ENCODE results near the gene PLAAT2.

Gene PLAAT2

DNA sequence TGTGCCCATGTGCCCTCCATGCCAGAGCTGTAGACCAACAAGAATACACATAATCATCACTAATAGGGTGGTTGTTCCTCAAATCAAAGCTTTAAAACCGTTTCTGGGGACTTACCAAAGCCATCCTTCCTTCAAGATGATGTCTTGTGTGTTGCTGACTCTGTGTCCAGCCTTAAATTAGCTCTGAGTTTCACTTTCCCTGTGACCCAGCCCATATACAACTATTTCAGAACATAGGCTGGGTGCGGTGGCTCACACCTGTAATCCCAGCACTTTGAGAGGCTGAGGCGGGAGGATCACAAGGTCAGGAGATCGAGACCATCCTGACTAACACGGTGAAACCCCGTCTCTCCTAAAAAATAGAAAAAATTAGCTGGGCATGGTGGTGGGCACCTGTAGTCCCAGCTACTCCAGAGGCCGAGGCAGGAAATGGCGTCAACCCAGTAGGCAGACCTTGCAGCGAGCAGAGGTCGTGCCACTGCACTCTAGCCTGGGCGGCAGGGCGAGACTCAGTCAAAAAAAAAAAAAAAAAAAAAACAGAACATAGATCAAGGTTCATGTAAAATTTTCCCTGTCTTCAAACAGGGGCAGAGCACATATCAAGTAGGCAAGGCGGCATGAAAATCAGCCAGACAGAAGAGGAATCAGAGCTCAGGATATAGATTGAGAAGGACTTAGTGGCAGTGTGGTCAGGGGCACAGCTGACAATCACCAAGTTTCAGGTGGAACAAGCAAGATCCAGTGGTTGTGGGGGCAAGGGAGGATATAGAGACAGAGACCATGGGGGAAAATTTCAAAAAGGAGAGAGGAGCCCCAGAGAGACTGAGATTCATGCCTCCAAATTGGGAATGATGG, at the start of gene PLAAT2:
PLAAT2 (minus strand) TSS at position 179 of the 855 bp plus-strand sequence; CDS start at position 124, 55 bp downstream.
- H3K4me3 ChIP-seq (replicated peaks; ENCODE audit: low read depth, low read length), result no peak within 1 kb of the TSS
- no peak for DNase-seq (ENCODE audit: extremely low read depth, low read depth)
- TF ChIP-seq CTCF (IDR thresholded peaks at IDR 0.05; ENCODE audit: low read depth, low read length, missing control alignments), result no peak

- H3K4me3 ChIP-seq (replicated peaks; ENCODE audit: low read depth, low read length), result no peak overlapping the region
- no peak for DNase-seq (ENCODE audit: extremely low read depth, low read depth)
- TF ChIP-seq CTCF (IDR thresholded peaks at IDR 0.05; ENCODE audit: low read depth, low read length, missing control alignments), result no peak
Measured at GRCh38 chr11:63612181-63612580, 49.0 kb upstream of the PLAAT2 start.

DNA sequence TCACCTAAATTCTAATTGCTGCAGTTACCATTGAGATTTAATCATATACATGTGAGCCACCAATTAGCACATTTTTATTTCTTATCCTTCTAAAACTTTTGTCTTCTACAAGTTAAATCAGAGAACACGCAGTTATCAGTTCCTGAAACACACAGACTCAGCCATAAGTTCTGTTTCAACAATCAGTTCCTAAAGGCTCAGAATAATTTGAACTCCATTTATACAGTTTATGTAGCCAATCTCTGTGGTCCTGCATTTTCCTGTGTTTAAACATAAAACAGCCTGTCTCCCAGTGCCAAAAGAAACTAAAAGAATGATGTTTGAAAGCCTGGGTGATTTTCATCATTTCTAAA, 48.2 kb upstream of the PLAAT2 start:
- TF ChIP-seq CTCF (IDR thresholded peaks at IDR 0.05; ENCODE audit: low read depth, low read length, missing control alignments), result no peak
- DNase-seq (ENCODE audit: extremely low read depth, low read depth), result no peak
- H3K4me3 ChIP-seq (replicated peaks; ENCODE audit: low read depth, low read length), result no peak overlapping the region

GRCh38 chr11:63610604-63611394, 47.6 kb upstream of the PLAAT2 start:
- TF ChIP-seq CTCF (IDR thresholded peaks at IDR 0.05; ENCODE audit: low read depth, low read length, missing control alignments), result no peak
- DNase-seq (ENCODE audit: extremely low read depth, low read depth), result no peak
- no peak overlapping the region for H3K4me3 ChIP-seq (replicated peaks; ENCODE audit: low read depth, low read length)

- no peak for TF ChIP-seq CTCF (IDR thresholded peaks at IDR 0.05; ENCODE audit: low read depth, low read length, missing control alignments)
- no peak for DNase-seq (ENCODE audit: extremely low read depth, low read depth)
- no peak overlapping the region for H3K4me3 ChIP-seq (replicated peaks; ENCODE audit: low read depth, low read length)
Measured at GRCh38 chr11:63609971-63610580, 46.9 kb upstream of the PLAAT2 start.

GRCh38 chr11:63609536-63609935, 46.4 kb upstream of the PLAAT2 start:
- no peak for DNase-seq (ENCODE audit: extremely low read depth, low read depth)
- TF ChIP-seq CTCF (IDR thresholded peaks at IDR 0.05; ENCODE audit: low read depth, low read length, missing control alignments), result no peak
- no peak overlapping the region for H3K4me3 ChIP-seq (replicated peaks; ENCODE audit: low read depth, low read length)
